NCI-H446 (cell line): Measurements from ENCODE around the gene TNRC18.
A peak's percentile ranks its signal among the peaks of the same experiment; 100 is the strongest.

Experiments
- DNase-seq, 2 experiments: peaks; one replicate each; lab custom pipeline; 2025; lab: John Stamatoyannopoulos, UW

TNRC18 gene

DNA sequence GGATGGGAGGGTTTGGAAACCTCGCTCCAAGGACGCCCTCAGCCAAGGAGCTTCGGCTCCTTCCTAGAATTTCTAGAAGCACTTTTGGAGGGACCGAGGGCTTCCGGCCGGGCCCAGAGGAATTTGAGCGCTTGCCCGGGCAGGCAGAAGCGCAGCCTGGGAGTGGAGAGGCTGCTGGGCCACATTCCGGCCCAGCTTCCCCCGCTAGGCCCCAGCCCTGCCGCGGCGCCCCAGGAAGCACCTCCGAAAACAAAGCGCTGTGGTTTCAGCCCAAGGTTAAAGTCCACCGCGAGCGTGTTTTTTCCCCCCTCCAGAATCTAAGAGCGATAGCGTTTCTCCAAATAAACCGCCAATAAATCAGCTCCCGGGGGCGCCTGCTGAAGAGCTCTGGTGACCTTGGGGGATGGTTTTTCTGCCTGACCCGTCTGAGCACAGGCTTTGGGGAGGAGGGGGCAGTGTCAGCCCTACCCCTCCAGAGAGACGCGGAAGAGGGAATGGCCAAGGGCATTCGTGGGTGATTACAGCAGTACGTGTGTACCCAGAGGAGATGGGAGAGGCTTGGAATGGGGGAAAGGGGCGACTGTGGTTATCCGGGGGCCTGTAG, 5.7 kb upstream of the TNRC18 start:
- DNase-seq = no peak

DNA sequence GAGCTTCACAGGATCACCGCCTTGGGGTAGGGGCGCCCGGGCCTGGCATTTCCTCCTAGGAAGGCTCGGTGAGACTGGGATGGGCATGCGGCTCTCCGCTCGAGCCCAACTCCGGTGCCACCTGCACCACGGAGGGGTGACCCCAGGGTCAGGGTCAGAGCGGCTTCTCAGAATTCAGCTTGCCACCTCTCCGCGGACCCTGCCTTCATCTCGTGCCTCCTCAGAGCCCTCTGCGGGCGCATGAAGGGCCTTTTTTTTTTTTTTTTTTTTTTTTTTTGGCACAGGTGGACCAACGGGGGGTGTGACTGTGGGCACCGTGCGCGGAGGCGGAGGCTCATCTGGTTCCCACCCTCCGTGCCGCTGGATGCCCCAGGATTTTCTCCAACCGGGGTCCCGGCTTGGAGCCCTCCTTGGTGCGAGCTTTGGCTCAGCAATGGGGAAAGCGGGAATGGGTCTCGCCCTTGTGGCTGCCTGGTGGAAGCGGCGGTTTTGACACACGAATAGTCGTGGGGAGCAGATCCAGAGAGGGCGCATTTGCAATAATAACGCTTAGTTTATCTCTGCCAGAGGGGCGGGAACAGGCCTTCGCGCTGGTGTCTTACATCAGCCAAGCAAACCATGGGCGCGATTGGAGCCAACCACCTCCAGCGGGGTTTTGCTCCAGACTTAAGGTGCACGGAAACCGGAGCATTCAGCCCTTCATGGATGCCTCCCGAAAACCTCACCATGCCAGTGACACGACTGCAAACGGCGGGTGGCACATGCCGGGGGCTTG, 5.0 kb upstream of the TNRC18 start:
- peak; percentile 67 to 89 for DNase-seq

DNA sequence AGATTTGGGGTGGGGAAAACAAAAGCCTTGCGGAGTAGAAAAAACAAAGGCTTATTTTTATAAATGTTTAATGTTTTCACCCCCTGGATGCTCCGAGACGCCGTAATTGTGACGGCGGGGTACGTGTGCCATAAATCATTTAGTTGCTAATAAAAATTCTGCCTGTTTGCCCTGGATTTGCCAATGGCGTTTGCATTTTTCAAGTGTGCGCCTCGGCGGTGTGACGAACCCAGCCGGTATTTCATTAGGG, 2.5 kb upstream of the TNRC18 start:
- DNase-seq = peak; percentile 47 to 69

DNA sequence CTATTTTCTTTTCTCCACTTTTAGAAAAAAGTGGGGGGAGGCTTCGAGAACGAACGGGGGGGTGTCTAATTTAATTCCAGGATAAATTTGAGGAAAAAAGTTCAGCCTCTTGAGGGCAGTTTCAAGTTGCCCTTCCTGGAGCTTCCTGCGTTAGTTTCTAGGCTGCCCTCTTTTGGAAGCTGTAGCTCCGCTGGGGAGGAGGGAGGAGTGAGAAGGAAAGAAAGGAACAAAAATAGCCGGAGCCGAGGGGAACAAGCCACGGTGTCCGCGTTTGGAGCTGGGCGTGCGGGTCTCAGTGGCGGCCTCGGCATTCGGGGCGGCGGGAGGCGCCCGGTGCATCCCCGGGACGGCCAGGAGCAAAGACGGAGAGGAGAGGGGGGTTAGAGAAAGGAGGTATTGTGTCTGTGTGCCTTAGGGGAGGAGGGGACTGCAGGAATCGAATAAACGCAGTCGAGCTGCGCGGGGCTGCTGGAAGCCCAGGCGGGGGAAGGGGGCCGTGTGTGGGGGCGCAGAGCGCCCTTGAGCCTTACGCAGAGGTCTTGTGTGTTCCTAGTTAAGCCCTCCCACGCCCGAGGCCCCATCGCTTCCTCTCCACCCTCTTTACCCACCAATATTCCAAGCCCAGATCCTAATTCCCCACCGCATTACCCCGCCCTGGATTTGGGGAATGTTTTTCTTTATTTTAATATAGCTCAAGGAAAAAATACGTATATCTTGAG, 2.0 kb upstream of the TNRC18 start:
- peak; percentile 86 to 88 for DNase-seq

DNA sequence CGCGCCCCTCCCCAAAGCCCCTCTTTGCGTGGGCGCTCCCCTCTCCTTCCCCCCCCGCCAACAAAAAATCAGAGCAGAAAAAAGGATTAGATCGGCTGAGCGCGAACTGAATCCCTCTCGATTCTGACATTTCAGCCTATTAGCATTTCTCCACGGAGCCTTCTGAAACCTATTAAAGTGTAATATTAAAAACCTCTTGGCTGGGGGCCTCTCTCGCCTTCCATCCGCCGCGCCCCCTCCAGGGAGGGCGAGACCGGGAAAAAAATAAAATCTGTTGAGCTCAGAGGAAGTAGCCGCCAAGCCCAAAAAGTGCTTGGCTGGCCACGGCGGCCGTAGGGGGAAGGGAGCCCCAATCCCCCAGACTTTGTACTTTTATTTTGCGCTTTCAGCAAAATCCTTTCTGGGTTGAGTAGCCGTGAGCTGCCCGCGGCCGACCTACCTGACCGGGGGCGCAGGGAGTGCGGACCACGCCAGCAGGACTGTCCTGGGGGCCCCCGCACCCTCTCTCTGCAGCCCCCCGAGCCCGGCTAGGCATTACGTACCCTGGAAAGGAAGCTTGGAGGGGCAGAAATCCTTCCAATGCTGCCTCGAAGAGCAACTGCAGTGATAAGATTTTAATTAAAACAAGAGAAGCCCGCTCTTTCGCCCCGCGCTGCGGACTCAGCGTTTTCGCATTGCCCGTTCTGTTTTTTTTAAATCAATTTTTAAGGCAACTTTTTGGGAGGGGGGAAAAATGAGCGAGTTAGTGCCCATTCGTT, 1.3 kb upstream of the TNRC18 start:
- peak; percentile 54 to 63 for DNase-seq

DNA sequence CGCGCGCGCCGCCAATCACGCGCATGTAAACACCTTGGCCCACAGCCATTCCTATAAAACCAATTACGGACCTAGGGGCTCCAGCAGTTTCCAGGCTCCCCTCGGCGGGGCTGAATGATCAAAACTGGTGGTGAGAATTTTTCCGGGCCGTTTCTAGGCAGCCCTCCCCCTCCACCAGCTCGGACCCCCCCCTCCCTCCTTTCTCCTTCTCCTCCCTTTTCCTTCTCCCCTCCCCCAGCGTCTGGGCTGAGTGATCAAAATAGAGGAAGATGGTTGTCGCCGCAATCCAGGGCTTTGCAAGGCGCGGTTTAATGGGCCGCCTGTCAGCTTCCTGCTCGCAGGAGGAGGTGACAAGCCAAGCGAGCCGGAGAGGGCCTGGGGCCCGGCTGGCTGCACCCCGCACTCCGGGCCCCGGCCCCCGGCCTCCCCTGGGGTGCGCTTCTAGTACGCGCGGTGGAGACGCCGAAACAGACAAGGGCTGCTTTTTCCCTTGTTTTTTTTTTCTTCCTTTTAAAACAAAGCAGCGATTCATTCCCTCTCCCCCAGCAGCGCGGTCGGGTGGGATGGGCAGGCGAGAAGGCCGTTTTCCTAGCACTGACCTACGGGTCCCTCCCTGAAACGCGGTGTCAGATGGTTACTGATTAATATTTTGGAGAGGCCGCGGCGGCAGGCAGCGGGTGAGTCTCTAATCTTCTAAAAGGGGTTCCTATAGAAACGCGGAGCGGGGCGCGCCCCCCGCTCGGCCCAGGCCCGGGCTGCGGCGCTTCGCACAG, 528 bp upstream of the TNRC18 start:
- DNase-seq = peak; percentile 99

DNA sequence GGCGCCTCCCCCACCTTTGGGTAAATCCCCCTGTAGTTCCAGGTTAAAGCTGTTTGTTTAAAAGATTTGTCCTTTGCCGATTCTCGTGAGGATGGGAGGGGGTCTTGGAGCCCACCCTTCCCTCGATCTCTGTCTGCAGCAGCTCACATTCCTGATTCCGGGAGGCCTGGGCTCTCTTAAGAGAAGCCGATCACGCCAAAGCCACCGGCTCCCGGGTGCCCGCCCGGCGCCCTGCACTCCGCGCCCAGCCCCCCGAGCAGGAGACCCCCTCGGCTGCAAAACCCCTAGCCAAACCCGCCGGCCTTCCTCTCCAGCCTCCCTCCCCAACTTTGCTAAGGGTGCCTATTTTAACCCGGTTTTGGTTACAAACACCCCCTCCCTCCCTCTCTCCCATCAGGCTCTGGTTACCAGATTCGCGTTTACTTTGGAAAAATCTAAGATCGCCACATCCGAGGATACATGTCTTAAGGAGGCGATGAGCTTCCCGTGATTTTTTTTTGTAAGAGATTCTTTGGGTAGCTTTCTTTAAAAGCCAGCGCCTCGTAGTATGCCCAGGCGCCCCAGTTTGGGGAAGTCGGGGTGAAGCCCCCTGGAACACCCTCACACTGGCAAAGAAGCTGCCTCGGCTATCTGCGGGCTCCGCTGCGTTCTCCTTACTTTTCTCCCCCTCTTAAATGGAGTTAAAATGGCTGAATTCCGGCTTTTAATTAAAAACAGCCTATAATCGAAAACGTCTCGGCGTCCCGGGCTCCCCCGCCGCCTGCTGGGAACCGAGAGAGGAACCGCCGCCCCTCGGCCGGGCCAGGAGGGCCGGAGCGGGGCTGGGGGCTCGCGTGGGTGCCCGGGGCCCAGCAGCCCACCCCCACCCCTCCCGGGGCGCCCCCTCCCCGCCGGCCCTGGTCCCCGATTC, 983 bp downstream of the TNRC18 start:
- peak; percentile 14 to 49 for DNase-seq

DNA sequence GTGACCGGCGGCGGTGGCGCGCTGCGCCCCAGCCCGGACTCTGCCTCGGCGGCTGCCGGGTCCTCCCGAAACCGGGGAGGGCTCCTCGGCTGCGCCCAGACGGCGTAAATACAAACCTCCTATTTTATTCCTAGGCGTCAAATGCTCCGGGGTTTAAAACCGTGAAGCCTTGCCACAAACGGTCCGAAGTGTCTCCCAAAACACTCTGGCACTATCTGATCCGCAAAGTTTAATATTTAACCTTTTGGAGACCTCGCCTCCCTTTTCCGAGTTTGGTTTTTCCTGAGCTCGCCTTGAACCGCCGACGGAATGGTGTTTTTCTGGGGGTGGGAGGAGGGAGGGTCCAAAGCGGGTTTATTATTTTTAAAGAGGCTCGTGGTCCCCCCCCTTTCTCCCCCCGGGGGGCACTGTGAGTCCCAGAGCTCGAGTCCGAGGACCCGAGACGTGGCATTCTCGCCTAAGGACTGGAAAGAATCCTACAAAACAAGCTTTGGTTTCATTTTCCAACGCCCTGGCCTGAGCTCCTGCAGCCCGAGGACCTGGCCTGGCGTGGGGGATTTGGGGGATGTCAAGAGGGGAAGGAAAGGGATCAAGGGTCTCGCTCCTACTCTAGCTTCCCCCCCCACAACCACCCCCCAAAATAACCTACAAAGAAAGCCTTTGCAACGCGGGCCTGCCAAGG, 1.8 kb downstream of the TNRC18 start:
- DNase-seq = no peak

DNA sequence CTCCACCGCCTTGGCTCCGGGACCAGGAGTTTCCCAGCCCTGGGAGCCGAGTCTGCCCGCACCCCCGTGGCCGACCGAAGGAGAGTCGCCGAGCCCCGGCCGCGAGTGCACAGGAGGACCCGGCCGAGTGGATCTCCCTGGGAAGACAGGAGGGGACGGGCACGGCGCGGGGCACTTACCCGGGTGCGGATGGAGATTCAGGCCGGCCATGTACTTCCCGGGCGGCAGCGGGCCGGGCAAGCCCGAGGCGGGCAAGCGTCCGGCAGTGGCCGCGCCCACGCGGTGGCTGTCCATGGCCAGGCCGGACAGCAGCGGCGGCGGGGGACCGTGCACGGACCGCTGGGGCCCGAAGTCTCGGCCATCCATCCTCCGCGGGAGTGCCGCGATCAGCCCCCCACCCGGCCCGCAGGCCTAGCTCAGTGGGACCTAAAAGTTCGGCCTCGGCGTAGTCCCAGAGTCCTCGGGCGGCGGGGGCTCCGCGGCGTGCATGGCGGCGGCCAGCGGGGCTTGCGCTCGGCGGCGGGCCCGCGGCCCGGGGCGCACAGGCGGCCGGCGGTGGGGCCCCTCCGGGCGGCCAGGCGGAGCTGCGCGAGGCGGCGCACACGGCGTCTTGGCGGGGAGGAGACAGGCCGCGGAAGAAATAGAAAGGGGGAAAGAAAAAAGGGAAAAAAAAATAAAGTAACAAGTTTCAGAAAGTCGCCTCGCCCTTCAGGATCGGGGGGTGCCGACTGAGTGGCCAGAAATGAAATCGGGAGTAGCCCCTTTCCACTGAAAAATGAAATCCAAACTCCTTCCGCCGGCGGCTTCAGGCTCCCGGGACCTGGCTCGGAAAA, 2.5 kb downstream of the TNRC18 start:
- DNase-seq = no peak

DNA sequence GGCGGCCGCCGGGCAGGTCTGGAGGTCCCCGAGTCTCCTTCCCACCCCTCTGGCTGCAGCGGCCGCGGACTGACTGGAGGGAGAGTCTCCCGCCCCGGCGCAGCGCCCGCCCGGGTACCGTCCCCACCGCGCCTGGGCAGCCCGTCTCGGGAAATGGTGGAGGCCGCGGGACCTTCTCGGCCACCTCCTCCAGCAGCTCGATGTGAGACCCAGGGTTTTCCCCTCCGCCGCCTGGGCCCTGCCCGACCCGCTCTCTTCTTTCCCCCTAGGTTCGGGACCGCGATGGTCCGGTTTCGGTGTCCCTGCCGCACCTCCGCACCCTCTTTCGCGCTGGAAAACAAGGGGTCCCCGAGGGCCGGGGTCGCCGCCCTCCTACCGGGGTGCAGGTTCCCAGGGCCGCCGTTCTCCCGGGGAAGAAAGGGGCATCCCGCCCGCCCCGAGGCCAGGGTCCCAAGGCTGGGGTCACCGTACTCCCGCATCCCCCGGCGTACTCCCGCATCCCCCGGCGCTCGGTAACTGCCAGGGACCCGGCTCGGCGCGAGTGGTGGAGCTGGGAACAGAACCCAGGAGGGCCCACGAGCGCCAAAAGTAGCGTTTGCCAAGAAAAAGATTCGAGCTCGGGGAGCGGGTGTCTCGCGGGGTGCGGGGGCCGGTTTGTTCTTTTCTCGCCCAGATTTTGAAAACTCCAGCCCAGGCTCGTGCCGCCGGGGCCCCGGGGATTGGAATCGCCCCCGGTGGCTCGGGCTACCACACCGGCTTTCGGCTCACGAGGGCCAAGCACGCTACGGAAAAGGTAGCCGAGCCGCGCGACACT, 3.4 kb downstream of the TNRC18 start:
- no peak for DNase-seq

DNA sequence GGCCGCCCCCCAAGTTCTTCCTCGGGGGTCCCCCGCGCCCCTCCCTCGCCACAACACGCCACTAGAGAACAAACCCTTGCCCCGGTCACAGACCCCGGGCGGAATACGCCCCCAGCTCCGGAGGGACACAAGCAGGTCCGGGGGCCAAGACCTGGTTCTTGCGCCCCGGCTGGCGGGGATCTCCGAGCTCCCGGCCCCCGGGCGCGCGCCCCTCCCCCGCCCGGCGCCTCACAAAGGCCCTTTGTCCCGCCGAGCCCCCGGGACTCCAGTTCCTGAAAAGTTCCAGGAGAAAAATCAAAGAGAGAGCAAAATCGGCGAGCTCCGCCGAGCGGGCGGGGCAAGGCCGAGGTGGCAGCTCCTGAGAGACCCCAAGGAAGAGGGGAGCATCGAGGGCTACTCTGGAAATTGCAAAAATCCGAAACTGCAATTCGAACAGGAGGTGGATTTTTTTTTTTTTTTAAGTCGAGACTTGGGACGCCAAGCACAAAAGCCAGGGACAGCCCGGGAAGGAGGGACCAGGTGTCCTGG, 4.0 kb downstream of the TNRC18 start:
- DNase-seq = no peak

DNA sequence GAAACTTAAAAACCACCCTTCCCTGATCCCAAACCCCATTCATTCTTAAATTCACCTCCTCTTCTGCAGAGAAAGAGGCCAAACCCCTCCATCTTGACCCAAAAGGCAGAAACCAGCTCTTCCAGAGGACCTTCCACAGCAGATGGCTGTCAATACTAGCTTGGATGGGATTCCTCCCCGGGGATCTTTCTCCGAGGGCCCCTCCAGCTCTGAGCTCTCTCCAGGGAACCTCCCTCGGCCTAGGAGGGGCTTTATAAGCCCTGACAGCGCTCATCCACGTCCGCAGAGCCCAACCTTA, 5.4 kb downstream of the TNRC18 start:
- peak in 1 of 2 experiments; percentile 42 for DNase-seq

DNA sequence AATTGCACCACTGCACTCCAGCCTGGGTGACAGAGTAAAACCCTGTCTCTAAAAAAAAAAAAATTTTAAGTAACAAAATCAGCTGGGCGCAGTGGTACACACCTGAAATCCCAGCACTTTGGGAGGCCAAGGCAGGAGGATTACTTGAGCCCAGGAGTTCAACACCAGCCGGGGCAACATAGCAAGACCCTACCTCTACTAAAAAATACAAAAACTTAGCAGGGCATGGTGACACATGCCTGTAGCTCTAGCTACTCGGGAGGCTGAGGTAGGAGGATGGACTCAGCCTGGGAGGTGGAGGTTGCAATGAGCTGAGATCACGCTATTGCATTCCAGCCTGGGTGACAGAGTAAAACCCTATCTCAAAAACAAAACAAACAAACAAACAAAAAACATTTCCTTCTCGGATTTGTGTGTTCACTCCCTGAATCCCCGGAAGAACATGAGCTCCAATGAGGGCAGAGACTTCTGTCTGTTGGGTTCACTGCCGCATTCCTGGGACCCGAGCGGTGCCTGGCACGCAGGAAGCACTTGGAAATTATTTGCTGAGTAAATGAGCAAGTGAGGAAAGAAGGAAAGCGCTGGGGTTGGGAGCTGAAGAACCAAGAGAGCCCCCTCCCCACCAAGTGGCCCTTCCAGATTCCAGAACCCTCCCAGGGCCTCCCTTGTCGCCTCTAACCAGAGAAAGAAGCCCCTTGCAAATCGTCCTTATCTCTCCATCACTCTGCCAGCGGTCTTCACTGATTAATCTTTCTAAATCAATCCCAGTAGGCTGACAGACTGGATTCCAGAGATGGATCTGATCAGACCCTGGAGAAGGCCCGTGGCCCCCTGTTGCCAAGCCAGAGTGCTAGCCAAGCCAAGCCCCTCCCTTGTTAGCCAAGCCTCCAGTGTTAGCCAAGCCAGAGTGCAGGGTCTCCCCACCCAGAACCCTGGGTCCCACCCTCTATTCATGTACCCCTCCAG, 6.2 kb downstream of the TNRC18 start:
- DNase-seq = no peak

DNA sequence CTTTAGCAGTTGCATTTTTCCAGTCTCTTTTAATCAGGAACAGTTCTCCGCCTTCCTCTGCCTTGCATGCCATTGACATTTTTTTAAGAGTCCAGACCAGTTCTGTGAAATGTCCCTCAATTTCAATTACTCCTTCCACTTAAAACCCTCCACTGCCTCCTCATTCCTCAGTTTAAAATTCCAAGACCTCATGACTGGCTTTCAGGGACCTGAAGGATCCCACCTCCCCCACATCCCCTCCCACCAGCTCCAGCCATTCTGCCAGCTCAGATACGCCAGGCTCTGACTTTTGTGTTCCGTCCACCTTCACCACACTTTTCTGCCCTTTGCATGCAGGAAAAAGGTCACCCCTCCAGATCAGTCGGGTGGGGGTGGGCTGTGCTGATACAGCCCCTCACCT, 8.7 kb downstream of the TNRC18 start:
- DNase-seq = no peak

DNA sequence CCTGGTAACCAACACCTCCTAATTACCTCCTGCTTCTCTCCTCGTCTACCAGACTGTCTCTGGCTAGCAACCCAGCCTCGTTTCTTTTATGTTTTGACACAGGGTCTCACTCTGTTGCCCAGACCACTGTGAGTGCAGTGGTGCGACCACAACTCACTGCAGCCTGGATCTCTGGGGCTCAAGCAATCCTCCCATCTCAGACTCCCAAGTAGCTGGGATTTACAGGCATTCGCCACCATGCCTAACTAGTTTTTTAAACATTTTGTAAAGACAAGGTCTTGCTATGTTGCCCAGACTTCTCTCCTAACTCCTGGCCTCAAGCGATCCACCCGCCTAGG, 10.2 kb downstream of the TNRC18 start:
- no peak for DNase-seq

DNA sequence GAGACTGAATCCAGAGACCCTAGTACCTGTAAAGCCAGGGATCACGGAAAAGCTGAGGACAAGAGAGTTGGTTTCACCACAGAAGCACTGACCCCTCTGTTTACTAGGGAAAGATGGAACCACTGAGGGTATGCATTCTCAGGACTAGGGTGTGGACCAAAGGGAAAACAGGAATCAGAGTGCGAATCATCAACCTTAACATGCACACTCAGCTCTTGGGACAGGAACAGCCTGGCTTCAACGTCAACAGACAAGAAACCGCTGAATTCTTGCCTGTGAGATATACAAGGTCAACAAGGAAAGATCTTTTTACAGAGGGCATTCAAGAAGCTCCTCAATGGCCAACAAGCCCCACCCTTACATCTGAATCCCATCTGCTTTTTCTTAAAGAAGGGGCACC, 14.9 kb downstream of the TNRC18 start:
- no peak for DNase-seq
